Measurements from ENCODE around the gene APBB1.

GRCh38 chr11:6377902-6378639 is 40.8 kb downstream of the APBB1 start:
- TF ChIP-seq SP1 (IDR thresholded peaks at IDR 0.05) (no peak), PKNOX1 (IDR thresholded peaks at IDR 0.05) (no peak), ELF4 (IDR thresholded peaks at IDR 0.05) (no peak), FOXM1 (IDR thresholded peaks at IDR 0.05; ENCODE audit: borderline replicate concordance) (no peak), FOXA1 (IDR thresholded peaks at IDR 0.05) (no peak), NFRKB (IDR thresholded peaks at IDR 0.05) (no peak), TARDBP (IDR thresholded peaks at IDR 0.05) (no peak), ARNT (IDR thresholded peaks at IDR 0.05) (no peak), CTBP1 (IDR thresholded peaks at IDR 0.05; ENCODE audit: borderline replicate concordance) (no peak), BHLHE40 (IDR thresholded peaks at IDR 0.05; ENCODE audit: borderline replicate concordance) (no peak), HDGF (IDR thresholded peaks at IDR 0.05; ENCODE audit: borderline replicate concordance) (no peak)
